HG03442 (cell line): ENCODE measurements around the gene ANKRD22.
"Not testable (repeated sequence)": the region's sequence is repeated elsewhere in the genome, so short reads cannot be mapped to it uniquely, and the experiment has no call there.

ENCODE experiments used
- ATAC-seq: cut with Tn5 transposase; IDR thresholded peaks from one replicate; pipeline ENCODE4 v1.9.1; 2021; ENCODE audit warnings: mild to moderate bottlenecking, moderate library complexity; ENCODE audit not compliant: unreplicated experiment

Gene ANKRD22

DNA sequence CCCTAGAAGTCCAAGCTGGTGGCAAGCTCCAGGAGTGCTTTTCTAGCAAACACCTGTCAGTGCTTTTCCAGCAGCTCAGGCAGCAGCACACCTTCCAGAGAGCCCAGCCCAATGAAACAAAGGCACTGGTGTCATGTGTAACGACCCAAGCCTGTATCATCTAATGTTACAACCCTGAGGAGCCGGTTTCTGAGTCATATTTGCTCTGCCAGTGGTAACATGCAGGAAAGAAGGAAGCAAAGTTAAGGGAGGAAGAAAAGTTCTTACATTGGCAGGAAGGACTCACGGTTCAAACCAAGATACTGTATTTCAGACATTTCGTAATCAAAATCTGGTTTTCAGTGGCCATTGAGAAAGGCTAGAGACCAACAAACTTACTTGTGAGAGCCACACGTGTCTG is at the start of gene ANKRD22:
Gene ANKRD22 (minus strand): TSS at position 139 of the 400 bp plus-strand sequence. CDS start 237 bp downstream, outside the sequence.
- ATAC-seq = no peak

DNA sequence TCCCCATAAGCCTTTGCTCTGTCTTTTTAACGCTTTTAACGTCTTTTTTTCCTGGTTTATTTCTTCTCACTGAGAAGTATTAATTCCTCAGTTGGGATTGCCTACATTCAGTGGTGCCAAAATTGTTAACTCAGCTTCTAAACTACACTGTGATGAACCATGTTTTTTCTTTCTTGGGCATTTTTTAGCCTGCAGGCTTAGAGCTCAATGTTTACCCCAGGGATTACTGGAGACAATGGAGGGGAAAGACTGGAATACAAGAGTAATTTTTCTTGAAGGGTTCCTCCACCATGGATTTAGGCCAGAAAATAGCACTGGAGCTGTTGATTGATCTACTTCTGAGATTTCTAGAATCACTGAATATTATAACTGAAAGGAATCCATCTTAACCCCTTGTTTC is 48.2 kb upstream of the ANKRD22 start:
- ATAC-seq = no peak

DNA sequence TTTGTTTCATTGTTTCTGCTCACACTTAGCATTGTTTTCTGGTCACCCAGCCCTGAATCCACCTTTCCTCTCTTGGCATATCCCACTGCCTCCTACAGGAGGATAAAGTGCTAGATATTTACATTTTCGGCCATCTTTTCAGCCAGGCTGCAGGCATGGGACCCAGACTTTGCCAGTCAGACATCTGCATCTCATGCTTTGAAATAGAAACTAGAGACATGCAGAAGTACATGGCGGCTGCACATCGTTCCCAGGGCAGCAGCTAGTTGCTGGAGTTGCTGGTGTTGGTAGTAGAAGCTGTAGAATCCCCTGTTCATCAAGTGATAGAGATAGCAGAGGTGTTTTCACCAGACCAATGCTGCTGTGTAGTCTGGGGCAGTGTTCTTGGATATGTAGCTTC is 47.1 kb upstream of the ANKRD22 start:
- ATAC-seq = no peak

DNA sequence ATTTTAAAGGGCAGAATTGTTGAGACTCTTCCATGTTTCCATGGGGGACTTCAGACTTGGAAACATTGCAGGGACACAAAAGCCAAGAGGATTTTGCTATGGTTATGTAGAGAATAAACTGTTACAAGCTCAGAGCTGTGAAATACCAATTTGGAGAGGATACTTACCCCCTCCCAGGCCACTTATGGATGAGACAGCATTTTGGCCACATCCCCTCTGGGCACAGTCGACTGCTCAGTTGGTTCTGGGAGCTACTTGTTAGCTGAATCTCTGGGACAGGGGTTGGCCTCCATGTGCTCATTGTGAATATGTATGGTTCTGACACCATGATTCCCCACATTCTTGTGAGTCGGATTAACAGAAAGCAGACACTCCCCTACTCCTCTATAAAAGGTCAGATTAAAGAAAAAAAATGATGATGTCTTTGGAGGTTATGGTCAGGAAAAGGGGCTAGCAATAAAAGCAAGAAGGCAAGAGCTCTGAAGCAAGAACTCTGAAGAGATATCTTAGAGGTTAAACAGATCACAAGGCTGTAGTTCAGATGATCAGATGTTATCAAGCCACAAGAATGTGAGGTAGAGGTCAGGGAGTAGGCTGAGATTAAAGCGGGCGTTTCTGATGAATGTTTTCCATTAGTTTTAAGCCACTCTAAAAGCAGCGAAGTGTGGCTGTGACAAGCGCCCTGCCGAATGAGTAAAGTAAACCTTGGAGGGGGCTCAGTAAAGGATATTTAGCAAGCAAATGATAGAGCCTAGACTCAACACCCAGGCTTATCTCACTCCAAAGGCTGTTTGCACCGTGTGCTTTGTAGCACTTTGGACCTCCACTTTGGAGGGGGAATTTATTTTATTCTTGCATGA is 45.6 kb upstream of the ANKRD22 start:
- no peak for ATAC-seq

DNA sequence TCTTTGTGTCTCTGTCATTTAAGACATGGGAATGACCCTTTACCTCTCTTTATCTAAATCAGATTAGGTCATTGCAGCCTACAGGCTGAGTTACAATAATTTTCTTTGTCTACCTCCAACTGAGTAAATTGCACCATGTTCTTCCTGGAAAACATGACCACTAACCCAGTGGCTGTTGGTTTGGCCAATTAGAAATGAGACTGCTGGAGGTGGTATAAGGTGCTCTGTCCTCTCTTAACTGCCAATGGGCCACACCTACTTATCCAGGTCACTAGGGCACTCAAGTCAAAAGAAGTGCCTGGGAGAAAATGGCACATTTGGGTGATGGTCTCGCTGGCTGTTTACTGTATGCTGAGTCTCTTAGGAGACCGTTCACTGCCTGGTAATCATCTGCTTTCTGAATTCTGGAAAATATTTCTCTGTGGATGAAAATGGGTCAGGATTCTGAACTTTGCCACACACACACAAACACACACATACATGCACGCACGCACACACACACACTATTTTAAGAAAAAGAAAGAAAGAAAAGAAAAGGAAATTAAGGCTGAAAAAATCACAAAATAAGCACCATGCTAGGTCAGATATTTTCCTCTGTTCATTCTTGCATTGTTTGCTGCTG is 44.8 kb upstream of the ANKRD22 start:
- no peak for ATAC-seq

DNA sequence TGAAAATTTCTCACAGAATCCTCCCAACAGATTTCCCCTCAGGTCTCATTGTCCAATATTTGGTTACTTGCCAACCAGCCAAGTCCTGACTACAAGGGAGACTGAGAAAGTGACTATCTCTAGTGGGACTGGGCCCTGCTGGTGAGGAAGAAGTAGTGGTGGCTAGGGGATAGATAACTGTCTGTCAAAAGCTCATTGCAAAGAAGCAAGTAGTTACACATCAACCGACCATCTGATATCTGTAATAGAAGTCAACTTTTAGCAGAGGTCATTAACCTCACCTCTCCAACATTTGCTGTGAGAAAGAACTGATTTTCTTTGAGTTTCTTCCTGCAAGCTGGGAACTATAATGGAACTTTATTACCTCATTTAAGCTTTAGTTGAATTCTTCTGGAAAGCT is 43.6 kb upstream of the ANKRD22 start:
- ATAC-seq = no peak

DNA sequence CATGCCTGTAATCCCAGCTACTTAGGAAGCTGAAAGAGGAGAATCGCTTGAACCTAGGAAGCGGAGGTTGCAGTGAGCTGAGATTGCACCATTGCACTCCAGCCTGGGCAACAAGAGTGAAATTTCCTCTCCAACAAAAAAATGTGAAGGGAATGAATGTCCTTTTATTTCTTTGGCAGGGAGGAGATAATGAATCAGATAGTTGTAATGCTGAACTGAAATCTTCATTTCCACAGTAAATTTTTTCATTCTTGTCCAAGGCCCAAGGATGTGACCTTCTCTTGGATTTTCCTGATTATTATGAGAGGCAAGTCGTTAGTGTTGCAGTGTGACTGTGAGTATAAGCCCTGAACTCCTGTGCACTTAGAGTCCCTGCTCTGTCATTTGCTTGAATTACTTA is 42.0 kb upstream of the ANKRD22 start:
- no peak for ATAC-seq

DNA sequence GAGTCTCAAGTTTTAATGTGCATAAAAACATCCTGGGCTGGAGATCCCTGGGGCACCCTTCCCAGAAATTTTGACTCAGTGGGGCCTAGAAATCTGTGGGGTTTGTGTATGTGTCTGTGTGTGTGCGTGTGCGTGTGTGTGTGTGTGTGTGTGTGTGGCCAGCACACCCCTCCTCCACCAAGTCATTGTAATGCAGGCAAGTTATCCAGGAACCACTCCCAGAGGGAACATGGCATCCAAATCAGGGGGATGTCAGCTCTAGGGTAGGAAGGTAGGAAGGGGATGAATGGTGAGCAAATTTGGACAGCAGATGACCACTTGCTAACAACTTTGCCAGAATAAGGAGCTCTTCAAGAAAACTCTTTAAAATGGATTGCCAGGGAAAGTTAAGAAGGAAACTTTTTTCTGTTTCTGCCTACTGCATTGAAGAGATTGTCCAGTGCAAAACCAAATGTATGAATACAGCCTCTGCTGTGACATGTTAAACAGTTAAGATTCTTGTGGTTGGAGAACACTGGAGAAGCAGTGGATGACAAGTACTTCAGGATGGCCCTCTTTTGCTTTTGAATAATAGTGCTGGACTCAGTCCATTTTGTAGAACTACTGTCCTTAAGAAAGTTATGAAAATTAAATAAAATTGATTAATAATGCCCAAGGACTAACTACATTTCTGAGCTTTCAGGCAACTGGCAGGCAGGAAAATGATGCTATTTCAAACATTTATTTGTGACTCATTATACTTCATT is 40.8 kb upstream of the ANKRD22 start:
- no peak for ATAC-seq

DNA sequence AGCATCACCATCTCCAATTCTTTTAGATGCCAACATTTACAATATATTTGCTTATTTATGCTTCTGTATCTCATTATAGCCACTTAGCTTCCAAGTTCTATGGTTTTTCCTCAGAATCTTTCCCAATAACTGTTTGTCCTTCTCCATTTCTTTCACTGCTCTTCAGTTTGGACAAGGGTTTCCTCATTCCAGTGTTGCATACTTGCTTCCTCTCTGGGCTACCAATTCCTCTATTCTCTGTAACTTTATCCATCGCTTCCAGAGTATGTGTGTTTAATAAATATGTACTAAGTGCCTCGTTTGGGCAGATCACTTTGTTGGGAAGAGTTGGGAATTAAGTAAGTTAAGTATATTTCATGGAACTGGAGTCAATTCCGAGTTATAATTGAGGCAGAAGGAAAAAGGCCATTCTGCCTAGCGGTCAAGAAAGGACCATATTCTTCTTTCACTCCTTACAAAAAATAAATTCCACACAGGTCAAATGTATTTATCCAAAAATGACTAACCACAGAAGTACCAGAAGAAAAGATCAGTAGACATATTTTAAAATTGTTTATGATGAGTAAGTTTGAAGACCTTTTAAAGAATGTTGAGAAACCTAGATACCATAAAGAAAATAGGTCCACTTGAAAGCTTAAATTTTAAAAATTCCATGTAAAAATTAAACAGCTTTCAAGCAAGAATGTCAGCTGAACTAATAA is 39.2 kb upstream of the ANKRD22 start:
- no peak for ATAC-seq

DNA sequence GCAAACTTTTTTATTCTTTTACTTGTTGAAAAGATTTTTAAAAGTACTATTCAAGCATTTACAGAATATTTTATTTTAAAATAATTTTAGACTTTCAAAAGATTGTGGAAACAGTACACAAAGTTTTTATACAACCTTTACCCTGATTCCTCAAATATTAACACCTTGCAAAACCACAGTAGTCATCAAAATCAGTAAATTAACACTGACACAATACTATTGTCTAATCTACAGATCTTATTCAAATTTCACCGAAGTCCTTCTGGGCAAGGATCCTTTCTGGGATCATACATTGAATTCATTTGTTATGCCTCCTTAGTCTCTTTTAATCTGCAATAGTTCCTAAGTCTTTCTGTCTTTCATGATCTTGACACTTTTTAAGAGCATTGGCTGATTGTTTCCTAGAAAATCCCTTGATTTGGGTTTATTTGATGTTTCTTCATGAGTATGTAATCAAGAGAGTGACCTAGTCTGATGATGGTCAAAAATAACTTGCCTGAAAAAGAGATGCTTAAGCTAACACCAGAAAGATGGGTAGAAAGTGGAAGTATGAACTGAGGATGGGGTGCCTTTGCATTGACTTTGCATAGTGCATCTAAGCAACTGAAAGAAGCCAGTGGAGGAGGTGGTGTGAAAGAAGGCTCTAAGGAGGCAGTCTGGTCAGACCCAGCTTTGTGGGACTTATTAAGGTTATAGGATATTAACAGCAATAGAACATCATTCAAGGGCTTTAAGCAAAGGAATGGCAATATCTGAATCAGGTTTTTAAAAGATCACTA is 38.1 kb upstream of the ANKRD22 start:
- peak; percentile 61 for ATAC-seq

DNA sequence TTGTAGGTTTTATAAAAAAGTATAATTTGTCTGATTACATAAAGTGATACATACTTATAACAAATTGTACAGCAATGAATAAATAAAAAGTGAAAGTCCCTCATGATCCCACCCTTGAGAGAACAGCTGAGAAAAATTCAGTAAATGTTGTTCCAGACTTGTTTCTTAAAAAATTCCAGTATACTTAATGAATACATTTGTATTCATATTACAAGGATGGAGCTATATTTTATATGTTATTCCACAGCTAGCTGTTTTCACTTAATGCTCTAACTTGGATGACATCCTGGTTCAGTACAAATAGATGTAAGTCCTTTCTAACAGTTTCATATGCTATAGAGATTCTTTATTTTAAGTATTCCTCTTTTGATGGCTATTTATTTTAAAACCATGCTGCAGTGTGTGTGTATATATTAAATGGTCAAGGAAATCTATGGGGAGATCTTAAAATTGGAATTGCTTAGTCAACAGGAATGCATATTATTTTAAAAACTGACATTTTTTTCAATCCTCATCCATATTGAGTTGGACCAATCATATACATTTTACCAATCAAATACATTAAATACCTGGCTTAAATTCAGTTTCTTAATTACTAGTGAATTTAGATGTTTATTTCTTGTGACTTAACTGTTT is 37.3 kb upstream of the ANKRD22 start:
- no peak for ATAC-seq

DNA sequence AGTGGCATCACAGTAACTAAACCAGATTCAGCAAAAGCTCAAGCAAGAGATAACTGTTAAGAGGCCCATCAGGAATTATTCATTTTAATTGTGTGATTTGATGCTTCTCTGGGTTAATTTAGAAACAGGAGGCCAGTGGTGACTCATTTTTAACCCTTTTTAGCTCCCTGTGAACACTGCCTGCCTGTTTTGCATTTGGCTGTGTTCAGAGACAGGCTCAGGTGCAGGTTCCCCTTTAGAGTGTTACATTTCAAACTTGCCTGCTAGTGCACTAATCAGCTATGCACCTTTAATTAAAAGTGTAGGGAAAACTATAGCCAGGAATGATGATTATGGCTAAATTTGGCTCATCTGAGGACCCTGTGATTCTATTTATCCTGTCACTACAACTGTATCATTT is 34.9 kb upstream of the ANKRD22 start:
- ATAC-seq = peak; percentile 61

DNA sequence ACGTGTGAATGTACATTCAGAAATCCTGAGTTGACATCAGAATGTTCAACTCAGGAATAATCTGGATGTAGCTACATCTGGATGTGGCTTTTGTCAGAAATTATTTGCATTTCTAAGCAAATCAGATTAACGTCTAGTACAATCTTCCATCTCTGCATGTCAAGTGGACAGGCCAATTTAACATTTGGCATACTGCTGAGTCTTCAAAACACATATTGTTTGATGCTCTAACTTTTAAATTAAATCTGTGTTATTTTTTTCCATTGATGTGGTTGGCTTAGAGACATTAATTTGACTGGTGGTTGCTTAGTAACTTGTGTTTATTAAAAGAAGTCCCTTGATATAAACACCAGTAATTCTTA is 31.8 kb upstream of the ANKRD22 start:
- no peak for ATAC-seq

DNA sequence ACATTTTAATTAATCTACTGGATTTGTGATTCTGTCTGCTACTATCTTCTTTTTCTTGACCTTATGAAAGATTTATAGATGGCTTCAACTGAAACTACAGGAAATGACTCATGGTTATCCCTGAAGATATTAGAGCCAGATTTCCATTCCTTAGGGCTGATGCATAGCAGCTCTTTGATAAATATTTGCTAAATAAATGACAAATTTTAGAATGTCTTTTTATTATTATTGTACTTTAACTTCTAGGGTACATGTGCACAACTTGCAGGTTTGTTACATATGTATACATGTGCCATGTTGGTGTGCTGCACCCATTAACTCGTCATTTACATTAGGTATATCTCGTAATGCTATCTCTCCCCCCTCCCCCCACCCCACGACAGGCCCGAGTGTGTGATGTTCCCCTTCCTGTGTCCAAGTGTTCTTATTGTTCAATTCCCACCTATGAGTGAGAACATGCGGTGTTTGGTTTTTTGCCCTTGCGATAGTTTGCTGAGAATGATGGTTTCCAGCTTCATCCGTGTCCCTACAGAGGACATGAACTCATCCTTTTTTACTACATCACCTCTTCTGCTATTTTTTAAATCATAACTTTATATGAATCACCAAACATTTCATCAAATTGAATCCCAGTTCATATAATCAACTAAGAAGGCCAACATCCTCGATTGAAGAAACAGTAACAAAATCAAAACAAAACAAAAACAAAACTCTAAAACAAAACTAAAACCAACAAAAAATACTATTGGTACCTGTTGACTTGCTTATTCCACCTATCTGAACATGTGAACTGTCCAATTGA is 31.2 kb upstream of the ANKRD22 start:
- ATAC-seq = not testable (repeated sequence)

DNA sequence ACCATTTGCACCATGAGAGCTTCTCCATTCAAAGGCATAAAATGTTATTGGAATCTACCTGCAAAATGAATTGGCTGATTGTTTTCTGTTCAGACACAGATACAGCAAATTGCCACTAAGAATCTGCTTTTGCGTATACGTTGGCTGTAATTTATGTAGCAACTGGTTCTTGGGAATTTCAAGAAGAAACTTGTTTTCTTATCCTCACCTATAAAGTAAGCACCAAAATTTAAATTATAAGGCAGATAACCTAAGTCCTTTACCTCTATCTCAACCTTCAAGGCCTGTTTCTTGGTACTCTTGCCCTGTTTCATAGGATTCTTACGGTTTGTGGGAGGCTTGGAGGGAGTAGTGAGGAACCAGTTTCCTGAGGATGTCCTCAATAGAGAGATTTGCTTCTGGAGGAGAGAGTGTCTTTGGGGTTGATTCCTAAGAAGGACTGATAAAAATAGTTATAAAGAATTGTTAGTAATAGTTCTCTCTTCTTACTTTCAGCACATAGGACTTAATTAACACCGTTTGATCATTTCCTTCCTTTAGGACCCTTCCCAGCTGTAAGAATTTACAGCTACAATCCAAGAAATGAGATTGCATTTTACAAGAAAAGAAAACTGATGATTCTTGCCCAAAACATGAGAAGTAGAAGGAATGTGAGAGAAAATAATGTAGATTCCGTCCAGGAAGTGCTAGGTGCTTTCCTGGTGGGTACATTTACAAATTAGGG is 30.4 kb upstream of the ANKRD22 start:
- ATAC-seq = no peak

DNA sequence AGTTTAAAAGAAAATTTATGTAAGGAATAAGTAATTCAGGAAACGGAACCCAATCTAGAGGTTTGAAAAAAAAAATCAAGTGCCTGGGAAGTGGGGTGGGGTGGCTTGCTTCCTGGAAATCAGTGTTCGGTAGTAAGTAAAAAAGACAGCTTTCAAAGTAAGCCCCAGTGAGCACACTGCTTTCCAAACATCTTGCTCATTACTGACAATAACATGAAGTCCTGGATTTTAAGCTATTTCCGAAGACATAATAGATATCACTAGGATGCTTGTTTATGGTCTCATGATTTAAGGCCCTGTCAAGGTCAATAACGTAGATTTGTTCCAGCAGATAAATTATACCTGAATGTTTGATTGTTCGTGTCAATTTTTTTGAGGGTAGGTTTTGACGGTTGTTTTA is 29.7 kb upstream of the ANKRD22 start:
- no peak for ATAC-seq

DNA sequence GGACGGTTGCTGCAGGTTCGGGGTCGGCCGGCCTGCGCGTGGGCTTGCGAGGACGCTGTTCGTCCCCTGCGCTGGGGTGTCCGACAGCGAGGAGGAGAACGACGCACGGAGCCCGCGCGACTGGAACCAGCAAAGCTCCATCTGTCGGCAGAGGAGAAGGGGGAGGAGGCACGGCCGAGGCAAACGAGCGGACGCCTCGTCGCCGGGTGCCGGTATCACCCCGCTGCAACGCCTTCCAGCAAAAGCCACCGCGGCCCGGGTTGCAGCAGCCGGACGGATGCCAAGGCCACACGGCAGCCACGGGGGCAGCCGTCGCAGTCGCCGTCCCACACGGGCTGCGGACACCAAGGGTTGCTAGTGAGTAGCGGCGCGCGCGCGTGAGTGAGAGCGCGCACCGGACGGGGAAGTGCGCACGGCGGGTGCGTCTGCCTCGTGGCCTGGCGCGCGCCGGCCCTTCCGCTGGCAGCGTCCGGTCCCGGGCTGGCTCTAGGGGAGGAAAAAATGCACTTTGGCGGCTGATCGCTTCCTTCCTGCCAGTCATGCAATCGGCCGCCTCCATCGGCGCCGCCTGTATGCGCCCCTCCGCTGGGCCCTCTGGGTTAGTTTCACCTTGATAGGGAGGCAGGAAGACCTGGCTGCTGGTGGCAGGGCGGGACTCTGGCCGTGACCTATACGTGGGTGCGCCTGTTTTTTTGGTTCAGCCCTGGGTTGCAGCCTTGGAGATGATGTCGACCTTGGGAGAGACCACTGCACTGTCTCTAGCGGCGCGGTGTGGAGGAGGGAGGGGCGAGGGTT is 28.8 kb upstream of the ANKRD22 start:
- peak; percentile 68 for ATAC-seq
